BE2C (cell line): Measurements from ENCODE around the gene RABAC1.

ENCODE experiments used
- DNase-seq: peaks from one replicate; pipeline ENCODE4 v3.0.0-alpha.2; 2020
- H3K27me3 ChIP-seq: fragments of 250-450 bp; sonication (Bioruptor Pico); 2 replicates; pipeline ENCODE4 v1.5.1; 2020; ENCODE audit warnings: mild to moderate bottlenecking
- H3K36me3 ChIP-seq: fragments of 250-450 bp; sonication (Bioruptor Pico); 2 replicates; pipeline ENCODE4 v1.5.1; 2020; ENCODE audit warnings: mild to moderate bottlenecking
- H3K4me1 ChIP-seq: fragments of 250-450 bp; sonication (Bioruptor Pico); 2 replicates; pipeline ENCODE4 v1.5.1; 2020
- H3K4me3 ChIP-seq: 2 replicates; pipeline ENCODE4 v1.5.1; 2011; ENCODE audit warnings: low read depth, low read length
- H3K9me3 ChIP-seq: fragments of 250-450 bp; sonication (Bioruptor Pico); 2 replicates; pipeline ENCODE4 v1.5.1; 2020
- CTCF ChIP-seq: IDR thresholded peaks from 2 replicates; pipeline ENCODE4 v1.5.1; 2012; ENCODE audit warnings: mild to moderate bottlenecking, low read depth, low read length

Gene RABAC1

GRCh38 chr19:41907994-41908615 is 51.0 kb downstream of the RABAC1 start:
- H3K9me3 ChIP-seq: no peaks in the 10 kb centered on the region
- no peak for TF ChIP-seq CTCF
- DNase-seq: no peak
- H3K36me3 ChIP-seq: peaks cover 10% of the 10 kb centered on the region; the same call in 1 of the 2 replicates
- no peak overlapping the region for H3K4me3 ChIP-seq
- peaks cover 27% of the 10 kb centered on the region for H3K27me3 ChIP-seq
- peaks cover 7% of the 10 kb centered on the region for H3K4me1 ChIP-seq

- peaks cover 17% of the 10 kb centered on the region for H3K36me3 ChIP-seq
- TF ChIP-seq CTCF: no peak
- DNase-seq: no peak
- no peaks in the 10 kb centered on the region for H3K9me3 ChIP-seq
- H3K4me1 ChIP-seq: peaks cover 7% of the 10 kb centered on the region
- H3K27me3 ChIP-seq: peaks cover 17% of the 10 kb centered on the region
- no peak overlapping the region for H3K4me3 ChIP-seq
Measured at GRCh38 chr19:41906916-41907680, 52.0 kb downstream of the RABAC1 start.
